T1000 (cell line): ENCODE results near the gene UTP18.
"Not testable (repeated sequence)": the region's sequence is repeated elsewhere in the genome, so short reads cannot be mapped to it uniquely, and the experiment has no call there.

Experiments
- DNase-seq: peaks from one replicate; lab custom pipeline; 2025; ENCODE audit warnings: mixed read lengths; lab: John Stamatoyannopoulos, UW

The UTP18 gene

GRCh38 chr17:51330861-51331503 is 70.6 kb downstream of the UTP18 start:
- DNase-seq: not testable (repeated sequence)

- no peak for DNase-seq
Observed at GRCh38 chr17:51335006-51335590, 74.8 kb downstream of the UTP18 start.

GRCh38 chr17:51335883-51336822 is 75.8 kb downstream of the UTP18 start:
- no peak for DNase-seq

- DNase-seq: no peak
Observed at GRCh38 chr17:51341457-51341856, 81.1 kb downstream of the UTP18 start.

GRCh38 chr17:51342257-51342656 is 81.9 kb downstream of the UTP18 start:
- no peak for DNase-seq

- DNase-seq: no peak
Observed at GRCh38 chr17:51344532-51344931, 84.2 kb downstream of the UTP18 start.

GRCh38 chr17:51346218-51346982 is 86.1 kb downstream of the UTP18 start:
- no peak for DNase-seq
